GM23338 (cell line): ENCODE data around the gene ULK4.

Experiments
- CREB1 ChIP-seq: fragments of 250-450 bp; sonication (Bioruptor Pico); IDR thresholded peaks from 2 replicates; pipeline ENCODE4 v1.5.0; 2020; ENCODE audit warnings: low read depth, mild to moderate bottlenecking, moderate library complexity
- CTCF ChIP-seq, 2 experiments: fragments of 200-600 bp in 1 of 2; sonication (generic) in 1 of 2; conservative IDR thresholded peaks; 2 replicates each; pipeline versions ENCODE4 v1.5.1 to v1.6.1; 2016 to 2017; ENCODE audit warnings: antibody characterized with exemption in 2 of 2, low read depth in 2 of 2, mild to moderate bottlenecking in 2 of 2, moderate library complexity in 1 of 2
- EZH2 ChIP-seq: fragments of 200-600 bp; sonication (generic); IDR thresholded peaks from one replicate; pipeline ENCODE4 v1.8.0; 2017; ENCODE audit warnings: antibody characterized with exemption, mild to moderate bottlenecking, low read depth; ENCODE audit not compliant: unreplicated experiment
- EZH2phosphoT487 ChIP-seq: fragments of 200-600 bp; sonication (generic); IDR thresholded peaks from one replicate; pipeline ENCODE4 v1.8.1; 2018; ENCODE audit warnings: antibody characterized with exemption; ENCODE audit not compliant: unreplicated experiment
- JUNB ChIP-seq: IDR thresholded peaks from one replicate; pipeline ENCODE4 v1.6.1; 2016; ENCODE audit warnings: antibody characterized with exemption; ENCODE audit not compliant: unreplicated experiment
- POLR2AphosphoS5 ChIP-seq: IDR thresholded peaks from 2 replicates; pipeline ENCODE4 v1.6.1; 2016; ENCODE audit warnings: antibody characterized with exemption, low read depth
- REST ChIP-seq: IDR thresholded peaks from one replicate; pipeline ENCODE4 v1.6.1; 2018; ENCODE audit warnings: antibody characterized with exemption; ENCODE audit not compliant: unreplicated experiment
- ZNF114 ChIP-seq: fragments of 250-450 bp; sonication (Bioruptor Pico); IDR thresholded peaks from 2 replicates; pipeline ENCODE4 v1.5.0; 2020; ENCODE audit warnings: mild to moderate bottlenecking, moderate library complexity
- TF ChIP-seq, protein P1 (sequence below): IDR thresholded peaks from 2 replicates; pipeline ENCODE4 v1.6.1; 2016; ENCODE audit warnings: antibody characterized with exemption

- TF ChIP-seq CTCF (conservative IDR thresholded peaks at IDR 0.05; ENCODE audit: low read depth in 2 of 2) (no peak), POLR2AphosphoS5 (no peak), EZH2 (no peak), CREB1 (no peak), EZH2phosphoT487 (no peak), REST (no peak), JUNB (no peak), ZNF114 (CRISPR knock-in tag) (no peak)
- TF ChIP-seq, protein P1, sequence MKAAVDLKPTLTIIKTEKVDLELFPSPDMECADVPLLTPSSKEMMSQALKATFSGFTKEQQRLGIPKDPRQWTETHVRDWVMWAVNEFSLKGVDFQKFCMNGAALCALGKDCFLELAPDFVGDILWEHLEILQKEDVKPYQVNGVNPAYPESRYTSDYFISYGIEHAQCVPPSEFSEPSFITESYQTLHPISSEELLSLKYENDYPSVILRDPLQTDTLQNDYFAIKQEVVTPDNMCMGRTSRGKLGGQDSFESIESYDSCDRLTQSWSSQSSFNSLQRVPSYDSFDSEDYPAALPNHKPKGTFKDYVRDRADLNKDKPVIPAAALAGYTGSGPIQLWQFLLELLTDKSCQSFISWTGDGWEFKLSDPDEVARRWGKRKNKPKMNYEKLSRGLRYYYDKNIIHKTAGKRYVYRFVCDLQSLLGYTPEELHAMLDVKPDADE = no peak
These were observed 261.7 kb downstream of the ULK4 start for GRCh38 chr3:41700155-41700554.
